Measurements from ENCODE around the gene MMEL1. TPM values are rescaled to one million over a fixed set of nuclear protein-coding genes. Genes with fewer than 3 reads are reported as not detected.

Gene MMEL1
- polyA plus RNA-seq, 1 of the 3 experiments (the other 2 are of a cell fraction) = 0.16 TPM

GRCh38 chr1:2609319-2610035 is 23.3 kb downstream of the MMEL1 start:
- WGBS (ENCODE audit: low lambda C conversion rate) = 56% methylated on average over 4 of the region's 34 CpGs
- Histone ChIP-seq H3K27ac (ENCODE audit: low read depth in 2 of 2, low read length in 1 of 2) (no peak overlapping the region), H3K9ac (no peak overlapping the region), H3K9me3 (no peaks in the 10 kb centered on the region), H2AFZ (ENCODE audit: low read depth) (no peak overlapping the region), H3K4me3 (ENCODE audit: low read depth in 2 of 2, low read length in 1 of 2) (no peak overlapping the region), H4K20me1 (ENCODE audit: insufficient read depth) (no peaks in the 10 kb centered on the region), H3K4me1 (ENCODE audit: control insufficient read depth in 1 of 2, insufficient read depth in 2 of 2, low read depth in 1 of 2, low read length in 1 of 2) (peaks cover 0 to 13% of the 10 kb centered on the region in 2 experiments; a peak in 1 of 4 replicates), H3K4me2 (no peak overlapping the region), H3K9me2 (no peaks in the 10 kb centered on the region), H3K36me3 (replicated peaks in 1 of 2; ENCODE audit: control insufficient read depth in 1 of 2, insufficient read depth in 2 of 2, low read length in 1 of 2) (no peaks in the 10 kb centered on the region), H3K27me3 (ENCODE audit: insufficient read depth) (no peaks in the 10 kb centered on the region), H3K79me2 (ENCODE audit: insufficient read depth) (no peaks in the 10 kb centered on the region), H3F3A (replicated peaks; ENCODE audit: insufficient read depth) (no peaks in the 10 kb centered on the region)
- peak; percentile 30 for DNase-seq
- TF ChIP-seq, protein P1, sequence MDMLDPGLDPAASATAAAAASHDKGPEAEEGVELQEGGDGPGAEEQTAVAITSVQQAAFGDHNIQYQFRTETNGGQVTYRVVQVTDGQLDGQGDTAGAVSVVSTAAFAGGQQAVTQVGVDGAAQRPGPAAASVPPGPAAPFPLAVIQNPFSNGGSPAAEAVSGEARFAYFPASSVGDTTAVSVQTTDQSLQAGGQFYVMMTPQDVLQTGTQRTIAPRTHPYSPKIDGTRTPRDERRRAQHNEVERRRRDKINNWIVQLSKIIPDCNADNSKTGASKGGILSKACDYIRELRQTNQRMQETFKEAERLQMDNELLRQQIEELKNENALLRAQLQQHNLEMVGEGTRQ (IDR thresholded peaks at IDR 0.05; ENCODE audit: borderline replicate concordance, low read depth, low read length) = no peak
- TF ChIP-seq IRF3 (IDR thresholded peaks at IDR 0.05; ENCODE audit: low read depth, low read length) (no peak), ELF1 (IDR thresholded peaks at IDR 0.05) (no peak), TAF1 (IDR thresholded peaks at IDR 0.05; ENCODE audit: borderline replicate concordance, low read depth, low read length) (no peak), NFIC (IDR thresholded peaks at IDR 0.05; ENCODE audit: borderline replicate concordance) (no peak), MEF2A (IDR thresholded peaks at IDR 0.05; ENCODE audit: borderline replicate concordance, low read depth) (no peak), SIN3A (IDR thresholded peaks at IDR 0.05; ENCODE audit: borderline replicate concordance, low read depth, low read length) (no peak), TEAD4 (IDR thresholded peaks at IDR 0.05; ENCODE audit: borderline replicate concordance, insufficient read depth) (no peak), EZH2phosphoT487 (IDR thresholded peaks at IDR 0.05; ENCODE audit: borderline replicate concordance, low read depth) (no peak), GABPA (IDR thresholded peaks at IDR 0.05; ENCODE audit: low read depth) (no peak), RAD21 (IDR thresholded peaks at IDR 0.05; ENCODE audit: low read length) (no peak), FOXM1 (IDR thresholded peaks at IDR 0.05; ENCODE audit: low read depth) (no peak), JUND (IDR thresholded peaks at IDR 0.05) (no peak), EP300 (IDR thresholded peaks at IDR 0.05; ENCODE audit: borderline replicate concordance in 1 of 2, low read depth in 1 of 2, low read length in 1 of 2) (no peak), TCF12 (IDR thresholded peaks at IDR 0.05) (no peak), CHD2 (IDR thresholded peaks at IDR 0.05; ENCODE audit: low read length, partially characterized antibody) (no peak), RXRA (IDR thresholded peaks at IDR 0.05; ENCODE audit: borderline replicate concordance, low read depth) (no peak), FOXJ3 (CRISPR knock-in tag; IDR thresholded peaks at IDR 0.05) (no peak)
- TF ChIP-seq, protein P2, sequence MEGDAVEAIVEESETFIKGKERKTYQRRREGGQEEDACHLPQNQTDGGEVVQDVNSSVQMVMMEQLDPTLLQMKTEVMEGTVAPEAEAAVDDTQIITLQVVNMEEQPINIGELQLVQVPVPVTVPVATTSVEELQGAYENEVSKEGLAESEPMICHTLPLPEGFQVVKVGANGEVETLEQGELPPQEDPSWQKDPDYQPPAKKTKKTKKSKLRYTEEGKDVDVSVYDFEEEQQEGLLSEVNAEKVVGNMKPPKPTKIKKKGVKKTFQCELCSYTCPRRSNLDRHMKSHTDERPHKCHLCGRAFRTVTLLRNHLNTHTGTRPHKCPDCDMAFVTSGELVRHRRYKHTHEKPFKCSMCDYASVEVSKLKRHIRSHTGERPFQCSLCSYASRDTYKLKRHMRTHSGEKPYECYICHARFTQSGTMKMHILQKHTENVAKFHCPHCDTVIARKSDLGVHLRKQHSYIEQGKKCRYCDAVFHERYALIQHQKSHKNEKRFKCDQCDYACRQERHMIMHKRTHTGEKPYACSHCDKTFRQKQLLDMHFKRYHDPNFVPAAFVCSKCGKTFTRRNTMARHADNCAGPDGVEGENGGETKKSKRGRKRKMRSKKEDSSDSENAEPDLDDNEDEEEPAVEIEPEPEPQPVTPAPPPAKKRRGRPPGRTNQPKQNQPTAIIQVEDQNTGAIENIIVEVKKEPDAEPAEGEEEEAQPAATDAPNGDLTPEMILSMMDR (IDR thresholded peaks at IDR 0.05) = no peak
- CTCF ChIA-PET = interaction anchor here (1.2 kb wide), 1 partner anchor 178 kb away, joined by 3 read pairs; no protein-coding TSS in a partner anchor
- POLR2A ChIA-PET = interaction anchor here (0.6 to 1.0 kb wide), 2 partner anchors 23 to 25 kb away, joined by 3 read pairs; partner anchors contain the start of gene PRXL2B
